ENCODE results near the gene AP3S2. TPM values are rescaled to one million over a fixed set of nuclear protein-coding genes. Genes with fewer than 3 reads are reported as not detected.
A peak's percentile ranks its signal among the peaks of the same experiment; 100 is the strongest.
"Not testable (repeated sequence)": the region's sequence is repeated elsewhere in the genome, so short reads cannot be mapped to it uniquely, and the experiment has no call there.

AP3S2 gene
- total RNA-seq, 1 donor from 2014 or later, result 16.0 TPM

DNA sequence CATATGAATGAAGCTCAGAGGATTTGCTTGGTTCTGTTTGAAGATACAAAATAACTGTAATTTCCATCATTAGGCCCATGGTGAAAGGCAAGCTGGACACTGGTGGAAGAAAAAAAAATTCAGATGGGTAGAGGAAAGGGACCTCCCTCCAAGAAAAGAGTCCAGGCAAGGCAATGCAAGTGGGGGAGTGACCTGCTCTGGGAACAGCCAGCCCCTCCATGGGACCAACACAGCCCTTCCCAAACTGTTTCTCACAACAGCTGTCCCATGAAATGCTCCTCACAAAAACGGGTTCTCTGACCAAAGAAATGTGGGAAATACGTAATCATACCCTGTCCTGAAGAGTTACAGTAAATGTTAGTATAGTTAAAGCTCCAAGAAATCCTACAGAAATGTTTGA is 4.4 kb upstream of the AP3S2 start:
- Histone ChIP-seq H3K9me3 (no peaks in the 10 kb centered on the region), H3K27me3 (no peaks in the 10 kb centered on the region), H3K36me3 (peaks cover 11 to 20% of the 10 kb centered on the region in 2 donors), H3K4me3 (no peak overlapping the region), H3K4me1 (peaks cover 0 to 3% of the 10 kb centered on the region in 2 donors), H3K27ac (no peak overlapping the region)
- TF ChIP-seq, protein P1, sequence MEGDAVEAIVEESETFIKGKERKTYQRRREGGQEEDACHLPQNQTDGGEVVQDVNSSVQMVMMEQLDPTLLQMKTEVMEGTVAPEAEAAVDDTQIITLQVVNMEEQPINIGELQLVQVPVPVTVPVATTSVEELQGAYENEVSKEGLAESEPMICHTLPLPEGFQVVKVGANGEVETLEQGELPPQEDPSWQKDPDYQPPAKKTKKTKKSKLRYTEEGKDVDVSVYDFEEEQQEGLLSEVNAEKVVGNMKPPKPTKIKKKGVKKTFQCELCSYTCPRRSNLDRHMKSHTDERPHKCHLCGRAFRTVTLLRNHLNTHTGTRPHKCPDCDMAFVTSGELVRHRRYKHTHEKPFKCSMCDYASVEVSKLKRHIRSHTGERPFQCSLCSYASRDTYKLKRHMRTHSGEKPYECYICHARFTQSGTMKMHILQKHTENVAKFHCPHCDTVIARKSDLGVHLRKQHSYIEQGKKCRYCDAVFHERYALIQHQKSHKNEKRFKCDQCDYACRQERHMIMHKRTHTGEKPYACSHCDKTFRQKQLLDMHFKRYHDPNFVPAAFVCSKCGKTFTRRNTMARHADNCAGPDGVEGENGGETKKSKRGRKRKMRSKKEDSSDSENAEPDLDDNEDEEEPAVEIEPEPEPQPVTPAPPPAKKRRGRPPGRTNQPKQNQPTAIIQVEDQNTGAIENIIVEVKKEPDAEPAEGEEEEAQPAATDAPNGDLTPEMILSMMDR (IDR thresholded peaks at IDR 0.05), result no peak
- intact Hi-C loops (cut with DNase I), result loop anchor here (10.0 kb wide), 2 partner anchors 223 to 987 kb away; partner anchors contain the start of genes FES and PLIN1
- DNase-seq (ENCODE audit: low spot score in 2 of 2), result no peak

DNA sequence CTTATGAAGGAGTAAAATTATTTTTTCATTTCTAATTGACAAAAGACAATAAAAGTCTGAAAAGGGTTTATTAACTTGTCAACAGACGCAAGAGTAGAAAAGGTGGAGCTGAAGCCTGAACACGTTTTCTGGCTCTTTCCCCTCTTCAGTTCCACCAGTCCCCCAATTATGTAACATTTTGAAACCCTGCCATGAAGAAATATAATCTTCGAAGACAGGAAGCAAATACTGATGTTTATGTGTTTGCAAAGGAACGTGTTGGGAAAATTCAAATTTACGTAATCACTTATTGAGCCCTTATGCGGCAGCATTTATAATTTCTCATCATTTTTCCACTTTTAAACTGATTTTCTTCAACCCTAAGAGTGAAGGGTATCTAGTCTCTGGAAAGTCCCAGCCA is 767 bp downstream of the AP3S2 start:
- H3K36me3 ChIP-seq, result peaks cover 10 to 11% of the 10 kb centered on the region in 2 donors
- H3K27ac ChIP-seq, result peak overlapping the region; percentile 85 to 90
- no peak for DNase-seq (ENCODE audit: low spot score in 2 of 2)
- no peaks in the 10 kb centered on the region for H3K27me3 ChIP-seq
- H3K4me3 ChIP-seq, result peak overlapping the region; percentile 76 to 87
- TF ChIP-seq, protein P1 (IDR thresholded peaks at IDR 0.05), result no peak
- H3K9me3 ChIP-seq, result no peaks in the 10 kb centered on the region
- peaks cover 0 to 6% of the 10 kb centered on the region in 2 donors for H3K4me1 ChIP-seq
- intact Hi-C loops (cut with DNase I), result loop anchor here (5.0 to 10.0 kb wide), 3 partner anchors 109 to 992 kb away; partner anchors contain the start of genes FES, PLIN1 and ZNF710

DNA sequence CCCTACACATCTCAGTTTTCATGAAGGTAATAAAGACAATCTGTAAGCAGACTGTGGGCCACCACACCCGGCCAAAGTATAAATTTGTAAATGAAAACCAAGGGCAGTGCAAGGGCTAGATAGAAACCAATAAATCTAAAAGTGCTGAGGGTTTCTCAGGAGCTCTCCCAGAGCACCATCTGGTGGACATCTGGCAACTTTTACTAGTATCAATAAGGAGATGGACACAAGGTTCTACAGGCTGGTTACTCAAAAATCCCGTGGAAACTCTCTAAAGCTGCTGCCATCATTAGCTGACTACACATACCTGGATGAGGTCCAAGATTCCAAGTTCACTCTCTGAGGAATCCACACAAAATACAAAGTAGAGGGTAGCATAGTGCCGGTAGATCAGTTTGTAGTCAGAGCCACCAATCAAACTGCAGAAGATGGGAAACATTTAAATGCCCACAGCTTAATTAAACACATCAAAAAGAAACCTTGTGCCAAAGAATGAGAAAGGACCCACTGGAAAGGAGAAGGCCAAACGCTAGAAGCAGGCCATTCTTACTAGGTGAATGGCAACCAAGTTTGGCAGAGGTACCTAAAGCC is 5.5 kb downstream of the AP3S2 start:
- Histone ChIP-seq H3K27ac (no peak overlapping the region), H3K36me3 (peaks cover 40 to 53% of the 10 kb centered on the region in 2 donors), H3K27me3 (no peaks in the 10 kb centered on the region), H3K9me3 (no peaks in the 10 kb centered on the region), H3K4me3 (no peak overlapping the region), H3K4me1 (peaks cover 0 to 3% of the 10 kb centered on the region in 2 donors)
- intact Hi-C loops (cut with DNase I), result no loop called here
- no peak for DNase-seq (ENCODE audit: low spot score in 2 of 2)
- TF ChIP-seq, protein P1 (IDR thresholded peaks at IDR 0.05), result no peak

DNA sequence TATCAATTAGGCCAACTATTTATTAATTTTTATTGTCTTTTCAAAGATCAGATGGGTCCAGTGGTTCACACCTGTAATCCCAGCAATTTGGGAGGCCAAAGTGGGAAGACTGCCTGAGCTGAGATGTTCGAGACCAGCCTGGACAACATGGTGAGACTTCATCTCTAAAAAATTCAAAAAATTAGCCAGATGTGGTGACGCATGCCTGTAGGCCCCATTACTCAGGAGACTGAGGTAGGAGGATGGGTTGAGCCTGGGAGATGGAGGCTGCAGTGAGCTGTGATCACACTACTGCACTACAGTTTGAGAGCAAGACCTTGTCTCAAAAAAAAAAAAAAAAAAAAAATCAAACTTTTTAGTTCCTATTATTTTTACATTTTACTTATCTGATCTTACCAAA is 8.2 kb downstream of the AP3S2 start:
- H3K27me3 ChIP-seq, result no peaks in the 10 kb centered on the region
- no peak overlapping the region for H3K4me3 ChIP-seq
- H3K4me1 ChIP-seq, result no peaks in the 10 kb centered on the region
- no peak overlapping the region for H3K27ac ChIP-seq
- H3K36me3 ChIP-seq, result peaks cover 40 to 68% of the 10 kb centered on the region in 2 donors
- intact Hi-C loops (cut with DNase I), result no loop called here
- no peak for DNase-seq (ENCODE audit: low spot score in 2 of 2)
- no peaks in the 10 kb centered on the region for H3K9me3 ChIP-seq
- TF ChIP-seq, protein P1 (IDR thresholded peaks at IDR 0.05), result no peak

DNA sequence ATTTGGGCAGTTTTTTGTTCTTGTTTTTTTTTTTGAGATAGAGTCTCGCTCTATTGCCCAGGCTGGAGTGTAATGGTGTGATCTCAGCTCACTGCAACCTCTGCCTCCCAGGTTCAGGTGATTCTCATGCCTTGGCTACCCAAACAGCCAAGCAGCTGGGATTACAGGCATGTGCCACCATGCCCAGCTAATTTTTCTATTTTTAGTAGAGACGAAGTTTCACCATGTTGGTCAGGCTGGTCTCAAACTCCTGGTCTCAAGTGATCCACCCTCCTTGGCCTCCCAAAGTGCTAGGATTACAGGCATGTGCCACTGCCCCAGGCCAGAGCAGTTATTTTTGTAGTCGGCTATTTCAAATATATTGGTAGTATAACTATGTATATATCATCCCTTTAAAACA is 8.6 kb downstream of the AP3S2 start:
- intact Hi-C loops (cut with DNase I); H3K27ac ChIP-seq: not testable (repeated sequence)
- H3K36me3 ChIP-seq, result peaks cover 40 to 71% of the 10 kb centered on the region in 2 donors

DNA sequence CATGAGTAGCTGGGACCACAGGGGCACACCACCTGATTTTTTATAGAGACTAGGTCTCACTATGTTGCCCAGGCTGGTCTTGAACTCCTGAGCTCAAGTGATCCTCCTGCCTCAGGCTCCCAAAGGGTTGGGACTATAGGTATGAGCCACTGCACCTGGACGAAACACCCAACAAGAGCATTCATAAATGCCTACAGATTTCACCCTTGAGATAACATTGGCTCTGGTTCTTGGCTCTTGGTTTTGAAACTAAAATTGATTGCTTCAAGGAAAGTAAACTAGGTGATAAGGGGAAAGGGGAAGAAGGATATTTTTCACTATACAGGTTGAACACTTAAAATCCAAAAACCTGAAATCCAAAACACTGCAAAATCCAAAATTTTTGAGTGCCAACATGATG is 10.3 kb downstream of the AP3S2 start:
- peaks cover 42 to 71% of the 10 kb centered on the region in 2 donors for H3K36me3 ChIP-seq
- H3K4me3 ChIP-seq, result no peak overlapping the region
- no peak overlapping the region for H3K27ac ChIP-seq
- no peak for DNase-seq (ENCODE audit: low spot score in 2 of 2)
- TF ChIP-seq, protein P1 (IDR thresholded peaks at IDR 0.05), result no peak
- intact Hi-C loops (cut with DNase I), result no loop called here
- no peaks in the 10 kb centered on the region for H3K4me1 ChIP-seq
- H3K9me3 ChIP-seq, result no peaks in the 10 kb centered on the region
- H3K27me3 ChIP-seq, result no peaks in the 10 kb centered on the region

More for the DNA sequence above, 8.6 kb downstream of the AP3S2 start:
- H3K9me3 ChIP-seq; DNase-seq (ENCODE audit: low spot score in 2 of 2); H3K4me1 ChIP-seq; H3K4me3 ChIP-seq; H3K27me3 ChIP-seq: not testable (repeated sequence)
